ENCODE measurements around the gene NPIPA1. TPM values are rescaled to one million over a fixed set of nuclear protein-coding genes. Genes with fewer than 3 reads are reported as not detected.
"Not testable (repeated sequence)": the region's sequence is repeated elsewhere in the genome, so short reads cannot be mapped to it uniquely, and the experiment has no call there.

Gene NPIPA1
- total RNA-seq, 2 donors from 2014 or later: 177 to 183 TPM

- not testable (repeated sequence) for H3K4me1 Mint-ChIP-seq; H3K27me3 ChIP-seq (ENCODE audit: control insufficient read depth, insufficient read depth, low read length, poor library complexity, severe bottlenecking); DNase-seq; H3K36me3 Mint-ChIP-seq (ENCODE audit: low read depth); H3K27ac ChIP-seq (ENCODE audit: low read depth, low read length); H3K36me3 ChIP-seq (ENCODE audit: control insufficient read depth, insufficient read depth, low read length); H3K9me3 Mint-ChIP-seq; H3K4me1 ChIP-seq (ENCODE audit: control insufficient read depth, insufficient read depth, low read length); H3K27me3 Mint-ChIP-seq (ENCODE audit: insufficient read depth); H3K9ac ChIP-seq (ENCODE audit: extremely low read depth, low read length, poor library complexity, severe bottlenecking); H3K4me3 Mint-ChIP-seq; H3K27ac Mint-ChIP-seq; H3K4me3 ChIP-seq (ENCODE audit: low read length); H3K9me3 ChIP-seq (ENCODE audit: control insufficient read depth, low read length)
- 86% methylated on average over 1 of the region's 3 CpGs; no CpG with 5 or more reads in 1 of the 2 experiments for WGBS, 2 experiments (ENCODE audit: insufficient coverage in 1 of 2, insufficient read length in 1 of 2)
These were observed 5.4 kb downstream of the NPIPA1 start for GRCh38 chr16:14942686-14943085.

DNA sequence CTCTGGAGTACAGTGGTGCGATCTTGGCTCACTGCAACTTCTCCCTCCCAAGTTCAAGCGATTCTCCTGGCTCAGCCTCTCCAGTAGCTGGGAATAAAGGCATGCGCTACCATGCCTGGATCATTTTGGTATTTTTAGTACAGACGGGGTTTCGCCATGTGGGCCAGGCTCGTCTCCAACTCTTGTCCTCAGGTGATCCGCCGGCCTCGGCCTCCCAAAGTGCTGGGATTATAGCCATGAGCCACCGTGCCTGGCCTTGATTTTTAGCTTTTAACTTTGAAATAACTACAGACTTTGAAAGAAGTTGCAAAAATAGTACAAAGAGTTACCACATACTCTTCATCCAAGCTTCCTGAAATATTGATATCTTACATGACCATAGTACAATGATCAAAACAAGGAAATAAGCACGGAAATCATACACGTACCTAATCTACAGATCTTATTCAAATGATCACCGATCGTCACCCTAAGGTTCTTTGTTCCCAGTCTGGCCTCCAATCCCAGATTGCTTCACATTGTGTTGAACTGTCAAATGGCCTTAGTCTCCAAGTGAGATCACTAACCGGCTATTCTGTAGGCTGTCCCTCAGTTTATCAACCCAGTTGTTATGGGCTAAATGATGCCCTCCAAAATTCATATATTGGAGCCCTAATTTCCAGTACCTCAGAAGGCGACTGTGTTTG is 18.4 kb downstream of the NPIPA1 start:
- H3K4me1 ChIP-seq (ENCODE audit: control insufficient read depth, insufficient read depth, low read length): no peaks in the 10 kb centered on the region
- no peaks in the 10 kb centered on the region for H3K36me3 ChIP-seq (ENCODE audit: control insufficient read depth, insufficient read depth, low read length)
- peaks cover 3% of the 10 kb centered on the region for H3K4me1 Mint-ChIP-seq
- H3K4me3 ChIP-seq (ENCODE audit: low read length): no peak overlapping the region
- WGBS, 2 experiments (ENCODE audit: insufficient coverage in 1 of 2, insufficient read length in 1 of 2): 94 to 96% methylated on average over 16 of the region's 16 CpGs
- no peaks in the 10 kb centered on the region for H3K36me3 Mint-ChIP-seq (ENCODE audit: low read depth)
- H3K9me3 ChIP-seq (ENCODE audit: control insufficient read depth, low read length): no peaks in the 10 kb centered on the region
- TF ChIP-seq CTCF (conservative IDR thresholded peaks at IDR 0.05): no peak
- H3K9me3 Mint-ChIP-seq: no peaks in the 10 kb centered on the region
- DNase-seq: peak; percentile 39
- H3K9ac ChIP-seq (ENCODE audit: extremely low read depth, low read length, poor library complexity, severe bottlenecking): no peak overlapping the region
- no peaks in the 10 kb centered on the region for H3K27me3 Mint-ChIP-seq (ENCODE audit: insufficient read depth)
- H3K4me3 Mint-ChIP-seq: no peak overlapping the region
- H3K27ac Mint-ChIP-seq: no peak overlapping the region
- H3K27me3 ChIP-seq (ENCODE audit: control insufficient read depth, insufficient read depth, low read length, poor library complexity, severe bottlenecking): no peaks in the 10 kb centered on the region
- H3K27ac ChIP-seq (ENCODE audit: low read depth, low read length): no peak overlapping the region

DNA sequence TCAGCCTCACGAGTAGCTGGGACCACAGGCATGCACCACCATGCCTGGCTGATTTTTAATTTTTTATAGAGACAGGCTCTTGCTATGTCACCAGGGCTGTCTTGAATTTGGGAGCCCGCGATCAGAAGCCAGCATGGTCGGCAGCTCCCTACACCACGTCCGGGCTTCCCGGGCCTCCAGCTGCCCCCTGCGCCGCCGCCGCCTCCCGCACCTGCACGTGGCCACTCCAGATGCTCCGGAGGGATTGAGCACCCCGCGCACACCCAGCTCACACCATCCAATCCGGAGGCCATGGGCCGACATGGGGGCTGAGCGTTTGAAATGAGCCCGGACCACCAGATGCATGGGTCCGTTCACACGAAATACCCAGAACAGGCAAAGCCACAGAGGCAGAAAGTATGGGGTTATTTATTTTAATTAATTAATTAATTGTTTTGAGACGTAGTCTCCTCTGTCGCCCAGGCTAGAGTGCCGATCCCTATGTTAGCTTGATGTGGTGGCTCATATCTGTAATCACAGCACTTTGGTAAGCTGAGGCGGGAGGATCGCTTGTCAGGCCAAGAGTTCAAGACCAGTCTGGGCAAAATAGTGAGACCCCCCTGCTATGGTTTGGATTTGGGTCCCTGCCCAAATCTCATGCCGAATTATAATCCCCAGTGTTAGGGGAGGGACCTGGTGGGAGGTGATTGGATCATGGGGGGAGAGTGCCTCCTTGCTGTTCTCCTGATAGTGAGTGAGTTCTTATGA is 20.5 kb downstream of the NPIPA1 start:
- Mint-ChIP-seq H3K4me3 (no peak overlapping the region), H3K27me3 (ENCODE audit: insufficient read depth) (no peaks in the 10 kb centered on the region), H3K4me1 (peaks cover 3% of the 10 kb centered on the region), H3K36me3 (ENCODE audit: low read depth) (no peaks in the 10 kb centered on the region), H3K9me3 (no peaks in the 10 kb centered on the region), H3K27ac (no peak overlapping the region)
- H3K4me1 ChIP-seq (ENCODE audit: control insufficient read depth, insufficient read depth, low read length): no peaks in the 10 kb centered on the region
- no peaks in the 10 kb centered on the region for H3K36me3 ChIP-seq (ENCODE audit: control insufficient read depth, insufficient read depth, low read length)
- H3K9me3 ChIP-seq (ENCODE audit: control insufficient read depth, low read length): no peaks in the 10 kb centered on the region
- no peak overlapping the region for H3K27ac ChIP-seq (ENCODE audit: low read depth, low read length)
- no peak overlapping the region for H3K4me3 ChIP-seq (ENCODE audit: low read length)
- DNase-seq: peak; percentile 46
- no peak for TF ChIP-seq CTCF (conservative IDR thresholded peaks at IDR 0.05)
- no peaks in the 10 kb centered on the region for H3K27me3 ChIP-seq (ENCODE audit: control insufficient read depth, insufficient read depth, low read length, poor library complexity, severe bottlenecking)
- no peak overlapping the region for H3K9ac ChIP-seq (ENCODE audit: extremely low read depth, low read length, poor library complexity, severe bottlenecking)
- WGBS, 2 experiments (ENCODE audit: insufficient coverage in 1 of 2, insufficient read length in 1 of 2): 92 to 96% methylated on average over 24 to 28 of the region's 28 CpGs

Data from endodermal cell (in vitro differentiated cells).